Suprapubic skin (tissue), 3 donors: ENCODE results near the gene TSC22D4.

ENCODE experiments used
- EP300 ChIP-seq: sonication (generic); formaldehyde crosslinking; IDR thresholded peaks from one replicate; pipeline ENCODE4 v1.6.1; 2017; ENCODE audit warnings: antibody characterized with exemption
- POLR2A ChIP-seq, 2 donors: fragments of 450-650 bp; IDR thresholded peaks; one replicate each; pipeline ENCODE4 v1.6.1; 2017; ENCODE audit warnings: antibody characterized with exemption in 2 of 2, mild to moderate bottlenecking in 2 of 2, moderate library complexity in 2 of 2
- TF ChIP-seq, protein P1 (sequence below), 2 donors: fragments of 200-600 bp in 1 of 2; fragments of 450-650 bp in 1 of 2; sonication (generic) in 1 of 2; IDR thresholded peaks; one replicate each; pipeline ENCODE4 v1.5.1; 2016 to 2019; ENCODE audit warnings: antibody characterized with exemption in 2 of 2, mild to moderate bottlenecking in 1 of 2, moderate library complexity in 1 of 2

DNA sequence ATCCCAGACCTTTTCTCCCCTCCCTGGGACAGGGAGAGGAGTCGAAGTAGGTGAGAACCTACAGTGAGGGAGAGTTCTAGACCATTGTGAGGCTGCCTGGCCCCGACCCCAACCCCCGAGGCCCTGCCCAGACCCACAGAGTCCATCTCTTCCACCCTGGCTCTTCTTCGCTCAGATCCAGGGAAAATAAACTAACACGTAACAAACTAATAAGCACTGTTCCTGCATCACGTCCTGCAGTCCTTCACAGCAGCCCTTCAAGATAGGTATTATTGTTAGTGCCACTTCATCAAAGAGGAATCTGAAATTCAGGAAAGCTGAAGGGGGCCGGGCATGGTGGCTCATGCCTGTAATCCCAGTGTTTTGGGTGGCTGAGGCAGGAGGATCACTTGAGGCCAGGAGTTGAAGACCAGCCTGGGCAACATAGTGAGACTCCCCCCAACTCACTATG, 14.8 kb downstream of the TSC22D4 start, which contains the start of gene SPACDR:
- TF ChIP-seq, protein P1, sequence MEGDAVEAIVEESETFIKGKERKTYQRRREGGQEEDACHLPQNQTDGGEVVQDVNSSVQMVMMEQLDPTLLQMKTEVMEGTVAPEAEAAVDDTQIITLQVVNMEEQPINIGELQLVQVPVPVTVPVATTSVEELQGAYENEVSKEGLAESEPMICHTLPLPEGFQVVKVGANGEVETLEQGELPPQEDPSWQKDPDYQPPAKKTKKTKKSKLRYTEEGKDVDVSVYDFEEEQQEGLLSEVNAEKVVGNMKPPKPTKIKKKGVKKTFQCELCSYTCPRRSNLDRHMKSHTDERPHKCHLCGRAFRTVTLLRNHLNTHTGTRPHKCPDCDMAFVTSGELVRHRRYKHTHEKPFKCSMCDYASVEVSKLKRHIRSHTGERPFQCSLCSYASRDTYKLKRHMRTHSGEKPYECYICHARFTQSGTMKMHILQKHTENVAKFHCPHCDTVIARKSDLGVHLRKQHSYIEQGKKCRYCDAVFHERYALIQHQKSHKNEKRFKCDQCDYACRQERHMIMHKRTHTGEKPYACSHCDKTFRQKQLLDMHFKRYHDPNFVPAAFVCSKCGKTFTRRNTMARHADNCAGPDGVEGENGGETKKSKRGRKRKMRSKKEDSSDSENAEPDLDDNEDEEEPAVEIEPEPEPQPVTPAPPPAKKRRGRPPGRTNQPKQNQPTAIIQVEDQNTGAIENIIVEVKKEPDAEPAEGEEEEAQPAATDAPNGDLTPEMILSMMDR (IDR thresholded peaks at IDR 0.05), result no peak
- TF ChIP-seq EP300 (no peak), POLR2A (IDR thresholded peaks at IDR 0.05) (no peak)
